Measurements from ENCODE around the gene CYB561A3.

Gene CYB561A3

DNA sequence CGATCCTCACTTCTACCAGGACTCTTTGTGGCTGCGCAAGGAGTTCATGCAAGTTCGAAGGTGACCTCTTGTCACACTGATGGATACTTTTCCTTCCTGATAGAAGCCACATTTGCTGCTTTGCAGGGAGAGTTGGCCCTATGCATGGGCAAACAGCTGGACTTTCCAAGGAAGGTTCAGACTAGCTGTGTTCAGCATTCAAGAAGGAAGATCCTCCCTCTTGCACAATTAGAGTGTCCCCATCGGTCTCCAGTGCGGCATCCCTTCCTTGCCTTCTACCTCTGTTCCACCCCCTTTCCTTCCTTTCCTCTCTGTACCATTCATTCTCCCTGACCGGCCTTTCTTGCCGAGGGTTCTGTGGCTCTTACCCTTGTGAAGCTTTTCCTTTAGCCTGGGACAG, 7.0 kb upstream of the CYB561A3 start:
- DNase-seq: no peak

DNA sequence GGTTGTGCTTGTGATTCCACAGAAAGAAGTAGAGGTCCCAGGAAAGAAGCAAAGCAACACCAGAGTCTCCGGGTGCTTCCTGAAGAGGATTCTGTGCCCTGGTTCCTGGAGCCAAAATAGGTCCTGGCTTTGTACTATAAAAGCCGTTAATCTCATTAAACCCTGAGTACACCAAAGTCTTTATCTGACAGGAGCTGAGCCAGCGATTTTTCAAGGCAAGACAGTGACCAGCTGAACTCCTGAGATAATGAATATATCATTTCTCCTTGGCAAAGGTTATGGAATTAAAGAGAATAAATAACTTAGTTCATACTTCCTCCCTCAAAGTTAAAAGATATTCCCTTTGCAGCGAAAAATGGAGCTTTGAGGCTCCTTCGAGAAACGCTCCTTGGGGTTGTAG, 5.7 kb upstream of the CYB561A3 start:
- DNase-seq: no peak

DNA sequence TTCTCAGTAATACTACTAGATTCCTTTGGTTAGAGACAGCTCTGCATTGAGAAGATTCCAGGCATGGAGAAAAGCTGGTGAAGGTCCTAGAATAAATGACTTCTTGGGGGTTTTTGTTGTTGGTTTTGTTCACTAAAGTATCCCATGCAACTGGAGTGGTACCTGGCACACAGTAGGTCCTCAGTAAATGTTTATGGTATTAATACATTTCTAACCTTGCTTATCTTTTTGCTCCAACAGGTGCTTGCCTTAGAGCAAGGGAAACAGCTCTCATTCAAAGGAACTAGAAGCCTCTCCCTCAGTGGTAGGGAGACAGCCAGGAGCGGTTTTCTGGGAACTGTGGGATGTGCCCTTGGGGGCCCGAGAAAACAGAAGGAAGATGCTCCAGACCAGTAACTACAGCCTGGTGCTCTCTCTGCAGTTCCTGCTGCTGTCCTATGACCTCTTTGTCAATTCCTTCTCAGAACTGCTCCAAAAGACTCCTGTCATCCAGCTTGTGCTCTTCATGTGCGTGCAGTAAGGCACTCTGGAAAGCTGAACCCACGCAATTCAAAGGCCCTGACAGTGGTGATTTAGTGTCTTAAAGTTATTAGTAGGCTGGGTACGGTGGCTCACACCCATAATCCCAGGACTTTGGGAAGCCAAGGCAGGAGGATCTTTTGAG, 2.5 kb upstream of the CYB561A3 start:
- no peak for DNase-seq

DNA sequence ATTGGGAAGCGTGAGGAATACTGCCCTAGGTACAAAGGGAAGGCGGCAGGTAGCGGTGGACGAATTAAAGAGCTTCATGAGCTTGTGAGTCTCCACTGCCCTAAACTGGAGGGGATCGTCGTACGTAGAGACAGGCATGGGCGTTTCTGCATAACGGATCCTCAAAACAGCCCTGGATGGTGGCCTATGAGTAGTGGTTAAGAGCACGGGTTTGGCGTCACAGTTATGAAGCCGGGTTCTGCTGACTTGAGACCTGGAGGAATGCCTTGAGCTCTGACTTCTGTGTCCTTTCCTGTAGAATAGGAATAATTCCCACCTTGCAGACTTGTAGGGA, 827 bp upstream of the CYB561A3 start:
- DNase-seq: no peak

DNA sequence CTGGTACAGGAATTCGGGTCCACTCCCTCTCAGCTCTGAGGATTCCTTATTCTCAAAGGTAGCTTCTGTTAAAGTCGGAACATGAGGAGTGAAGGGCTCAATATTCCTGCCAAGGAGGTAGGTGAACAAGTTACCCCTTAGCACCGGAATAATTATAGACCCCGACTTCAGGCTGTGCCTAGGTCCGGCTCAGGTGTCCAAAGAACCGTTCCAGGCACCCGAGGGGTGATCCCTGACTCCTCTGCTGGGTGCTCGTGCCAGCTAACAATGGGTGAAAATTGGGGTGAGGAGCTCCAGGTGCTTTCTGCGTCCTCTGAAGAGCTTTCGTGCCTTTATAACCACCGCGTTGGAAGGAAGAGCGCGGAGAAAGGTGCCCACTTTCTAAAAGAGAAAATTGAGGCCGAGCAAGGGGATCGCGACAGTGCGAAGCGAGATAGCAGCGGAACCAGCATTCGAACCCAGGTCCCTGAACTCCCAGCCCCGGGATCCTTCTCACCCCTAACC, 393 bp downstream of the CYB561A3 start:
- DNase-seq: no peak

DNA sequence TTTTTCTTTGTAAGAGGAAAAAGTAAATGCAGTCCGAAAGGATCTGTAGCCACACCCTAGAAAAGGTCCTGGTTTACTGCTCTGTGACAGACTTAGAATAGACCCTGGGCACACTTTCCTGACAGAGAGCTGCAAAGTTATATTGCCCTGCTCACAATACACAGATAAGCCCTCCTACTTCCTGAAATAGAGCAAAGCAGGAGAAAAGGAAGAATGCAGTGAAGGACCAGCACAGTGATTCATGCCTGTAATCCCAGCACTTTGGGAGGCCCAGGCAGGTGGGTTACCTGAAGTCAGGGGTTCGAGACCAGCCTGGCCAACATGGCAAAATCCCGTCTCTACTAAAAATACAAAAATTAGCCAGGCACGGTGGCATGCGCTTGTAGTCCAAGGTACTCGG, 2.2 kb downstream of the CYB561A3 start:
- no peak for DNase-seq

DNA sequence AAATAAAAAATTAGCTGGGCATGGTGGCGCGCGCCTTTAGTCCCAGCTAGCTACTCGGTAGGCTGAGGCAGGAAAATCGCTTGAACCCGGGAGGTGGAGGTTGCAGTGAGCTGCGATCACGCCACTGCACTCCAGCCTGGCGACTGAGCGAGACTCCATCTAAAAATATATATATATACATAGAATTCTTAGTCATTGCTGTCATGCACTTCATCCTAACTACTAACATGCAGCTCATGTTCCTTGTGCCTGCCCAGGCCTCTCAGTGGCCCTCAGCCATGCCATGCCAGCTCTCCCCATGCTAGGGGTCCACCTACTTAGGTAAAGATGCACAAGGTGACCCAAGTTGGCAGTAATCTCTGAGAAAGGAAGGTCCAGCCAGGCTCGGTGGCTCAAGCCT, 3.1 kb downstream of the CYB561A3 start:
- no peak for DNase-seq

DNA sequence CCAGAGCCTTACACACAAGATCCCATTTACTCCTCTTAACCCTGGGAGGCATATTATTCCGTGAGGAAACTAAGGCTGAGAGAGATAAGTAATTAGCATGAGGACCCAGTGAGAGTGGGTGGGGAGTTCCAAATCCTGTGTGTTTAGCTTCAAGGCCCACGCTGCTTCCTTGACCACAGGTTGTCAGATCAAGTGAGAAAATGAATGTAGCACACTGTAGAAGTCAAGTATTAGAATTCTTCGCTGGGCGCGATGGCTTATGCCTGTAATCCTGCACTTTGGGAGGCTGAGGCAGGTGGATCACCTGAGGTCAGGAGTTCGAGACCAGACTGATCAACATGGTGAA, 3.8 kb downstream of the CYB561A3 start:
- DNase-seq: no peak

DNA sequence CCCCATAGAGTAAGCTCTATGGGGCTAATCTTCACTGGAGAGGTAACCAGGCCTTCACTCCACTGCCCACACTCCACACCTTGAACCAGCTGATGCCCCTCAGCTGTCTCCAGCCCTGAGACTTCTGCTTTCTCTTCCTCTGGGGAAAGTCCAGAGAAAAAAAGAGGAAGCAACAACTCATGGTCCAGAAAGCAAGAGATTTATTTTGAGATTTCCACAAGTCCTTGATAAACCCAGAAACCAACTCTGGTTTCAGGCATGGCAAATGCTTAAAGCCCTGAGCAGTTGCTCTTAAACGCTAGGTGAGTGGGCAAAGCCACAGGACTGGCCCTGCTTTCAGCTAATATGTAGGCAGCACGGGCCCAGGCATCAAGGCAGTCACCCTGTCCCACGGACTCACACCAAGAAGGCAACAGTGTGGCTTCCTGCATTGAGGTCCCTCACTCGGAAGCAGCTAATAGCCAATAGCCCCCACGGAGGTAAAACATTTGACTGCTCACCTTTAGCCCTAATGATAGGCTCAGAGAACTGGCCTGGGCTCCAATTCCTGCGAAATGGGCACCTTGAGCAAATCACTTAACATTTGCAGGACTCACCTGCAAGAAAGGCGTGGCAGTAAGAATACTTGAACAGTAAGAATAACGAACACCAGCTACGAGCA, 4.3 kb downstream of the CYB561A3 start:
- DNase-seq: no peak

DNA sequence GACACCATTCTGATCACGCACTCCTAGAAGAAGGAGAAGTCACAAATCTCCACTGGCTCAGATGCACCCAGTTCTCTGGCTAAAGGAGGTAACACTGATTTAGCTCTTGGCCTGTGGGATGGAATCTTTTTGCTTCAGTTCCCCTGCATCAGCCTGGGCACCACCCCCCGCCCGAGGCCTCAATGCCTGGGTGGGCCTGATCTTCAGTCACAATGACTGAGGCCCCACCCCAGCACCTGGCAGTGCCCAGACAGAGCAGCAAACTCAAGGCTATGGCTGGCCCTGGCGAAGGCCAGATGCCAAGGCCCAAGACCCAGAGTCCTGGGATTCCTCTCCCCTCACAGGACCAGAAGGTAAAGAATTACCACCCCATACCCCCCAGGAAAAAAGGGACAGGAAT, 5.0 kb downstream of the CYB561A3 start:
- DNase-seq: no peak

DNA sequence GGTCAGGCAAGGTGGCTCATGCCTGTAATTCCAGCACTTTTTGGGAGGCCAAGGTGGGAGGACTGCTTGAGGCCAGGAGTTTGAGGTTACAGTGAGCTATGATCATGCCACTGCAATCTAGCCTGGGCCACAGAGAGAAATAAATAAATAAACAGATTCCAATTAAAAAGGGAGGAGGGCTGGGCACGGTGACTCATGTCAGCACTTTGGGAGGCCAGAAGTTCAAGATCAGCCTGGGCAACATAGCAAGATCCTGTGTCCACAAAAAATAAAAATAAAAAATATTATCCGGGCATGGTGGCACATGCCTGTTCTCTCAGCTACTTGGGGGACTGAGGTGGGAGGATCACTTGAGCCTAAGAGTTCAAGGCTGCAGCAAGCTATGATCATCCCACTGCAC, 7.5 kb downstream of the CYB561A3 start:
- no peak for DNase-seq

DNA sequence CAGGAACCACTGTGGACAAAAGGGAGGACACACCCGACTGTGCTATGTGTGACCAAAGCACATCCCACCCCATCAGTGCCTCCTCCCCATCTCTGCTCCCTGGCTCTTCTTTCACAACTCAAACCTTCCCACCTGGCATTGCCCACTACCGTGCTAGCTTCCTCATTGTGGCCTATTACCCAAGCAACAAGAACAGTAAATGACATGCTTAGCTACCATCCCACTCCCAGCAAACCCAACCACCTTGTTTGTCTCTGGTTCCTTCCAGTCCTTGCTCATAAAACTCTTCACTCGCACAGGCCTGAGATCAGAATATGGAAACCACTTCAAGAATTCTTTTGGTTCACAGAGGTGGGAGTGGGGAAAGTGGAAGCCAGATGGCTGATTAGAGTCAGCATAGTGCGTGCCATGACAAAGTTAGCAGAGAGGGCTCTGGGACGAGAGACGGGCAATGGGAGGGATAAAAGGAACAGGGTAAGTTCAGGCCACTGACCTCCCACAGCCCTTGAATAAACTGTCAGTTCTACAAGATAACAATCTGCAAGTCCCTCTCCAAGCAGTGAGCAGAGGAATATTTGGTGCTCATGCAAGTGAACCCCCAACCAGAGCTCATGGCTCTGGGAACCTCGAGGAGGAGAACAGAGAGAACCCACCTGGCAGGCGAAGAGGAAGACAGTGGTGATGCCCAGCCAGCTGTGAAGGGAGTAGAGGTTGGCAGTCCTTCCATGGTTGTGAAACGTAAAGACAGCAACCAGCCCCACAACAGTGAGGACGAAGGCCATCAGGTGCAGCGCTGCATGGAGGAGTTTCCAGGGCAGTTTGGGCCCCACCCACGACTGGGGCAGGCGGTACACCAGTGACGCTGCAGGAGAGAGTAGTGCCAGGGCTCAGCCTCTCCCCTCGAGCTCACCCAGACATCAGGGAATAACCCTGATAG, 8.3 kb downstream of the CYB561A3 start:
- no peak for DNase-seq

DNA sequence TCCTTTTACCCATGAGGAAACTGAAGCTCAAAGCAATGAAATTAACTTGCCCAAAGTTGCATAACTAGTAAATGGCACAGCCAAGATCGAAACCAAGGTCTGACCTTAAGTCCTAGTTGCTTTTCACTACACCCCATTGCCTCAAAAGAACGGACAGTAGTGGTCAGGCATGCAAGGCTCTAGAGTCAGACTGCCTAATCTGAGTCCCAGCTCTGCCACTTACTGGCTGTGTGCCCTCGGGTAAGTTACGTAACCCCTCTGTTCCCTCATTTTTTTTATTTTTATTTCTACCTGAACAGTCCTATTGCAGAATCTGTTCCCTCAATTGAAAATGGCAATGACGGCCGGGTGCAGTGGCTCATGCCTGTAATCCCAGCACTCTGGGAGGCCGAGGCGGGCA, 9.6 kb downstream of the CYB561A3 start:
- DNase-seq: no peak

DNA sequence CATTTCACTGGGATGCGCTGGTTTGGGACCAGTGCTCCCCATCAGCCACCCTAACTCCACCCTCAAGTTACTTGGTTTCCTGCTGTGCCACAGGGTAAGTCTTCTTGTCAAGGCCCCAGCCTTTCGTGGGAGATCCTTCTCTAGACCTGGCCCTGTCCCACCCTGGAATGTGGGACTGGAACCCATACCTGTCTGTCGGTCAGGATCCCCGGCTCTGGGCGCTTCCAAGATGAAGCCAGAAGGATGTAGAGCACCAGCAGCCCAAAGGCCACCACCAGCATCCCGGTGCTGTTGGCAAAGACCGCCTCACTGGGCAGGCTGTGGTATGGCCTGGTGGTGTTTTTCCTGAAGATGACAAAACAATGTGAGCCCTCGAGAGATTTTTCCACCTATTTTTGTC, 10.9 kb downstream of the CYB561A3 start:
- DNase-seq: no peak

DNA sequence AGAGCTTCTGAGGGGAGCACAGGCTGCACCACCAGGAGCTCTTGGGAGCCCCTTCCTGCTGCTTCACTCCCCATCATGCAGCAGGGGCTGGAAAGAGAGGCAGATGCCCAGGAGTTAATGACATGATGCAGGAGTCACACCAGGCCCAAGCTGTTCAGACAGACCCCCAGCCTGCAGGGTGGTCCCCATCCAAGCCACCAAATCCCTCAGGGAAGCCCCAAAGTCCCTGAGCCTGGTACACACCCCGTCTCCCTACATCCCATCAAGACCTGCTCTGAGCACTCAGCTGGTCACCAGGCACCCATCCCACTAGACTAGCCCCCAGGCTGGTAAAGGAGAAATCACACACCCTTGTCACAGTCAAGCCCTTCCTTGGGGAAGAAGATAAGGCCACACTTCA, 11.3 kb downstream of the CYB561A3 start:
- no peak for DNase-seq

DNA sequence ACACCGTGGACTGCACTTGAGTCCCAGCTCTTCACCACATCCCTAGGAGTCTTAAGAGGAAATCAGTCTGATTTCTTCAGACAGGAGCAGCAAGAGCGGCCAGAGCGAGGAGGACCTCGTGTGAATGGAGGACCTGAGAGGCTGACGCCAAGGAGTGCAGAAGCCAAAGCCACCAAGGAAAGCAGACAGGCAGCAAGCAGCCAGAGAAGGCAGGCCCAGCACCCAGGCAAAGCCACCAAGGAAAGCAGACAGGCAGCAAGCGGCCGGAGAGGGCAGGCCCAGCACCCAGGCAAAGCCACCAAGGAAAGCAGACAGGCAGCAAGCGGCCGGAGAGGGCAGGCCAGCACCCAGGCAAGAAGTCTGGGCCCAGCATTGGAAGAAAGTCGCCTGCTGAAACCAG, 11.8 kb downstream of the CYB561A3 start:
- no peak for DNase-seq

DNA sequence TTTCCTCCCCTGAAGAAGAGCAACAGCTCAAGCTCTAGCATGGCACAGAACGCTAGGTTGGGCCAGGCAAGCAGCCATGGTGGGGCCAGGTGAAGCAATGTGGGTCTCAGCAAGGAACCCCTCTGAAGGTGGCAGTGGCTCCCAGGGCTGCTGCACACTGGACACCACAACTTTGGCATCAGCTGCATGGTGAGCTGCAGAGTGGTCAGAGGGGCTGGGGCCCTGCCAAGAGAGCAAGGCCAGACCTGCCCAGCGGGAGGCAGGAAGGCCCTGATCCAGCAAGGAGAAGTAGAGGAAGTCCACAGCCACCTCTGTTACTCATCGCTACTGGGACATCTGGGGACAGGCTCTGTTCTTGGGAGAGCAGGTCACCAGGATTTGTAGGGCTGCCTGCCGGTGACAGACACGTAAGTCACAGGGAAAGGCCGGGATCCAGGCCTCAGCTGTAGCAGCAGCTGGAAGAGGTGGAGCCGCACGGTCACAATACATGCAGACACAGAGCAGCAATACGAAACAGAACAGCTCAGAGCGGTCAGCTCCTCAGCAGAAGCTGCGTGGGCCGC, 12.4 kb downstream of the CYB561A3 start:
- no peak for DNase-seq

DNA sequence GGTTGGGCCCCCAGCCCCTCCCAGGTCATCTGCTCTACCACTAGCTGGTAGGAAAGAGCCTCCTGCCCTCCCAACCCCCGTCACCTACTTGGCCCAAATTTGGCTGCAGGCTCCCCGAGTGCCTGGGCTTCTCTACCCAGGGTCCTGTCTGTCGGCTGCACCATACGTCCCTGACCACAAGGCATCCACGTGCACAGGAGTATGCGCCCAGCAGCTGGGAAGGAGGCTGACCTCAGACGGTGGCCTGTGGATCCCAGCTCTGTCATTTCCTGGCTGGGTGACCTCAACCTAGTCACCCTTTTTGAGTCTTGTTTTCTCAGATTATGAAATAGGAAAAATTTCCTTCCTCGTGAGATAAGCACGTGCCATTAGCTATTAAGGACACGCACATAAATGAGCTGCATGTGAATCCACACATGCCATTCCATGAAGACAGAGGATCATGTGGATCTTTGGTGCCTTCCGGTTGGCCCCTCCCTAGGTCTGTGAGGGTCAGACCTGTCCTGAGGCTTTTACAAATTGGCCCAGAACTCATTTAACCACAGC, 13.7 kb downstream of the CYB561A3 start:
- DNase-seq: no peak

DNA sequence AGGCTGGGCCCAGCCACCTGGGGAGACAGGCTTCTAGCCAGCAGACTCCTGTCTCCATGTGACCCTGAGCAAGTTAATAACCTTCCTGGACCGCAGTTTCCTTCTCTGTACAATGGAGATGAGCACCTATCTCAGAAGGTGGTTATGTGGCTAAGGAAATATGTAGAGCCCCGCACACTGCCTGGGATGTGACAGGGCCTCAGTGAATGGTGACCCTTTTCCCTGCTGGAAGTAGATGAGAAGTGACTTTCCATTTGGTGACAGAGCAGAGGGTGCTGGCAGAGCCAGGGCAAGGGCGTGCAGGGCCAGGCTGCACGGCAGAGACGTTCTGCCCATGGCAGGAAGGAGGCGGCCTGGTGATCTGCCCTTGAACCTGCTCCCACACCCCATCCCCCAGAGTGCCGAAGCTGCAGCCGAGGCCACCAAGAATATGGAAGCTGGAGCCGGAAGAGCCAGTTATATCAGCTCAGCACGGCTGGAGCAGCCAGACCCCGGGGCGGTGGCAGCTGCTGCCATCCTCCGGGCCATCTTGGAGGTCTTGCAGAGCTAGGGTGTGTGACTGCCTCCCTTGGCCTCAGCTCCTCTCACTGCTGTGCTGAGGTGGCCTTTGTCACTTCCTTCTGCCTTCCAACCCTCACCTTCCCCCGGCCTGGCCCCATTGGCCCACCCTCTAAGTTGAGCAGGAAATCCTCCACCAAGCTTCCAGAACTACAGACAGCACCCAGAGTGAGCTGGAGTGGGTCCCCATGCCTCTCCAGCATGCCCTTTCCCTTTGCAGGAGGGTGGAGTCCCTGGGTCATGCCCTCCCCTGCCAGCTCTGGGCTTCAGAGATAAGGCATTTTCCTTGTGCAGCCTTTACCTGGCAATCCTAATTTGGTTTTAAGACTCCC, 15.5 kb downstream of the CYB561A3 start:
- DNase-seq: no peak

DNA sequence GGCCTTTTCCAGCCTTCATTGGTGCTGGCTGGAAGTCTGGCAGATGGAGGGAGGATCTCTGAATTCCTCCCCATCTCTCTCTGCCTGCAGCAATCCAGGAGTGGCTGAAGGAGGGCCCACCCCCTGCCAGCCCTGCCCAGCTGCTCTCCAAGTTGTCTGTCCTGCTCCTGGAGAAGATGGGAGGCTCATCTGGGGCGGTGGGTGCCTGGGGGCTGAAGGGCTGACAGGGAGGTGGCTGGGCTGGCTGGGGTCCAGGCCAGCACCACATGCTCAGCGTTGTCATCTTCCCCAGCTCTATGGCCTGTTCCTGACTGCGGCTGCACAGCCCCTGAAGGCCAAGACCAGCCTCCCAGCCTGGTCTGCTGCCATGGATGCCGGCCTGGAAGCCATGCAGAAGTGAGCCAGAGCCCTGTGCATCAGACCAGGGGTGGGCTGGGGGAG, 16.5 kb downstream of the CYB561A3 start:
- no peak for DNase-seq

DNA sequence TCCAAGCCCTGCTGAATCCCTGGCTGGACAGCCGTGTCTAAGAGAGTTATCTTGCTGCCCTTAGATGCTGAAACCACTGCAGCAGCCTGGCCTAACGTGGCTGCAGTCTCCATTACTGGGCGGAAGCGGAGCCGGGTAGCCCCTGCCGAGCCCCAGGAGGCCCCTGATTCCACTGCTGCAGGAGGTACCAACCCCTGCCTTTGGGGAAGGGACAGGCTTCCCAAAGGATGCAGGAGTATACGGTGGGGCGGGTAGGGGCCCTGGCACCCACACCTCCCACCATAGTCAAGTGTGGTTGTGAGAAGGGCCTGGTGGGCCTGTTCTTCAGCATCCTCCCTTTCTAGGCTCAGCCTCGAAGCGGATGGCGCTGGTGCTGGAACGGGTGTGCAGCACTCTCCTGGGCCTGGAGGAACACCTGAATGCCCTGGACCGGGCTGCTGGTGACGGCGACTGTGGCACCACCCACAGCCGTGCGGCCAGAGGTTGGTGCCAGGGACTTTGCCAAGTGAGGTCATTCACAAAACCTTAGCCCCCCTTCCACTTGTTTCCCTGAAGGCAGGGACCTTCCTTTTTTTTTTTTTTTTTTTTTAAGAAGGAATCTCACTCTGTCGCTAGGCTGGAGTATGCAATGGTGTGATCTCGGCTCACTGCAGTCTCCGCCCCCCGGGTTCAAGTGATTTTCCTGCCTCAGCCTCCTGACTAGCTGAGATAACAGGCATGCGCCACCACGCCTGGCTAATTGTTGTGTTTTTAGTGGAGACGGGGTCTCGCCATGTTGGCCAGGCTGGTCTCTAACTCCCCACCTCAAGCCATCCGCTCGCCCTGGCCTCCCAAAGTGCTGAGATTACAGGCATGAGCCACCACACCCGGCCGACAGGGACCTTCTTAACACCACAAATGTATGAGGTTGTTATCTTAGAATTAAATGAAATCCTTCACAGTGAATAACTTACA, 17.6 kb downstream of the CYB561A3 start:
- no peak for DNase-seq

All from DMS153 (cell line).